Neural cell (in vitro differentiated cells): ENCODE measurements around the gene NRXN2. TPM values are rescaled to one million over a fixed set of nuclear protein-coding genes. Genes with fewer than 3 reads are reported as not detected.

Experiments
- H2AFZ ChIP-seq: fragments of 200-600, 300-800 bp; sonication (generic), shearing (Covaris generic); 2 replicates; pipeline ENCODE4 v1.6.0; 2014; ENCODE audit warnings: low read depth, mild to moderate bottlenecking, antibody characterized with exemption, low read length, moderate library complexity
- H3F3A ChIP-seq: fragments of 200-600 bp; shearing (Covaris generic); 2 replicates; pipeline ENCODE4 v1.6.1; 2016; ENCODE audit warnings: mild to moderate bottlenecking, moderate library complexity, mixed read lengths, antibody characterized with exemption, low read length; ENCODE audit not compliant: insufficient read depth, poor library complexity, severe bottlenecking
- H3K27ac ChIP-seq: fragments of 200-600, 300-800 bp; sonication (generic), shearing (Covaris generic); 2 replicates; pipeline ENCODE4 v1.5.1; 2014; ENCODE audit warnings: mild to moderate bottlenecking, low read length, moderate library complexity
- H3K27me3 ChIP-seq: fragments of 300-800, 200-600 bp; sonication (generic), shearing (Covaris generic); 2 replicates; pipeline ENCODE4 v1.6.0; 2014; ENCODE audit warnings: mild to moderate bottlenecking, low read depth, low read length, moderate library complexity; ENCODE audit not compliant: insufficient read depth
- H3K36me3 ChIP-seq: fragments of 300-800, 200-600 bp; sonication (generic), shearing (Covaris generic); 2 replicates; pipeline ENCODE4 v1.5.1; 2014; ENCODE audit warnings: mild to moderate bottlenecking, antibody characterized with exemption, low read length, moderate library complexity; ENCODE audit not compliant: insufficient read depth
- H3K4me2 ChIP-seq: fragments of 300-800, 200-600 bp; sonication (generic), shearing (Covaris generic); 2 replicates; pipeline ENCODE4 v1.6.0; 2014; ENCODE audit warnings: mild to moderate bottlenecking, low read length
- H3K4me3 ChIP-seq: fragments of 300-800, 200-600 bp; sonication (generic), shearing (Covaris generic); 2 replicates; pipeline ENCODE4 v1.5.1; 2014; ENCODE audit warnings: mild to moderate bottlenecking, low read length, moderate library complexity
- H3K79me2 ChIP-seq: fragments of 200-600 bp; shearing (Covaris generic); replicated peaks from 2 replicates; pipeline ENCODE4 v1.6.0; 2014; ENCODE audit warnings: mild to moderate bottlenecking, low read length, moderate library complexity; ENCODE audit not compliant: insufficient read depth
- H3K9ac ChIP-seq: fragments of 300-800, 200-600 bp; sonication (generic), shearing (Covaris generic); 2 replicates; pipeline ENCODE4 v1.6.1; 2016; ENCODE audit warnings: mild to moderate bottlenecking, low read length, mixed read lengths
- H3K9me2 ChIP-seq: fragments of 200-600 bp; shearing (Covaris generic); 2 replicates; pipeline ENCODE4 v1.6.1; 2016; ENCODE audit warnings: mild to moderate bottlenecking, low read length, mixed read lengths; ENCODE audit not compliant: insufficient read depth
- H3K9me3 ChIP-seq: fragments of 200-600, 300-800 bp; sonication (generic), shearing (Covaris generic); 2 replicates; pipeline ENCODE4 v1.6.1; 2016; ENCODE audit warnings: mild to moderate bottlenecking, mixed run types, low read length, moderate library complexity, mixed read lengths
- H4K20me1 ChIP-seq: fragments of 200-600 bp; shearing (Covaris generic); 2 replicates; pipeline ENCODE4 v1.6.1; 2016; ENCODE audit warnings: mild to moderate bottlenecking, mixed run types; ENCODE audit not compliant: insufficient read depth
- EP300 ChIP-seq: fragments of 450-650 bp; conservative IDR thresholded peaks from 2 replicates; pipeline ENCODE4 v1.6.1; 2014; ENCODE audit warnings: antibody characterized with exemption, mild to moderate bottlenecking, moderate library complexity; ENCODE audit not compliant: poor library complexity, severe bottlenecking
- EZH2 ChIP-seq: fragments of 200-600, 300-800 bp; shearing (Covaris generic), sonication (generic); IDR thresholded peaks from 2 replicates; pipeline ENCODE4 v1.6.1; 2014; ENCODE audit warnings: antibody characterized with exemption, low read length, borderline replicate concordance, mild to moderate bottlenecking; ENCODE audit not compliant: insufficient read depth, poor library complexity, severe bottlenecking
- MXI1 ChIP-seq: fragments of 450-650 bp; conservative IDR thresholded peaks from 2 replicates; pipeline ENCODE4 v1.6.1; 2014; ENCODE audit warnings: antibody characterized with exemption, mild to moderate bottlenecking; ENCODE audit not compliant: poor library complexity, severe bottlenecking
- POLR2AphosphoS5 ChIP-seq: IDR thresholded peaks from 2 replicates; pipeline ENCODE4 v1.6.1; 2012
- RAD21 ChIP-seq: fragments of 450-650 bp; conservative IDR thresholded peaks from 2 replicates; pipeline ENCODE4 v1.6.1; 2014; ENCODE audit warnings: antibody characterized with exemption, mild to moderate bottlenecking, moderate library complexity
- REST ChIP-seq: IDR thresholded peaks from 2 replicates; pipeline ENCODE4 v1.6.1; 2012; ENCODE audit warnings: borderline replicate concordance
- SMC3 ChIP-seq: fragments of 450-650 bp; conservative IDR thresholded peaks from 2 replicates; pipeline ENCODE4 v1.6.1; 2014; ENCODE audit warnings: antibody characterized with exemption, mild to moderate bottlenecking, moderate library complexity; ENCODE audit not compliant: poor library complexity
- TAF1 ChIP-seq: IDR thresholded peaks from 2 replicates; pipeline ENCODE4 v1.6.1; 2012; ENCODE audit warnings: low read depth
- polyA plus RNA-seq: library from polyadenylated mRNA; depleted of rRNA; stranded (reverse); fragments of >200 nt; gene quantifications from 2 replicates; pipeline ENCODE4 v1.2.3, GENCODE V29; 2014
- TF ChIP-seq, protein P1 (sequence below): fragments of 450-650 bp; IDR thresholded peaks from 2 replicates; pipeline ENCODE4 v1.5.1; 2014; ENCODE audit warnings: antibody characterized with exemption, mild to moderate bottlenecking, moderate library complexity; ENCODE audit not compliant: poor library complexity, severe bottlenecking

NRXN2 gene
- polyA plus RNA-seq, 1 donor from 2014 or later: 68.0 TPM

DNA sequence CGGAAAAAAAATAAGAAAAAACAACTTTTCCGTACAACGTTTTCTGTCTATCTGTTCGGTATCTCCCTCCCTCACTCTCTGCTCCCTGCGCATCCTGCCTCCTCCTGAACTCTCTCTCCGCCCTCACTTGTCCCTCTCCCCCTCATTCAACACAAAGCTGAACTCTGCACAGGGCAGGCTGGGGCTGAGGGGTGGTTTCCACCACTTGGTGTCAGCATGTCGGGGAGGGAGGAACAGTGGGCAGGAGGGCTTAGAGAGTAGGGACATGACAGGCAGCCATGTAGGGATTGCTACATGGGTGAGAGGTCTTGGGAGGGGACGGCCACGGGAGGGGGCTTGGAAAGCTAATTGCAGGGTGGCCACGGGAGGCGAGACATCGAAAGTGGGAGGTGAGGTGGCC lies 114.4 kb downstream of the NRXN2 start:
- H3K9me3 ChIP-seq: no peaks in the 10 kb centered on the region
- H4K20me1 ChIP-seq: no peaks in the 10 kb centered on the region
- H3K27ac ChIP-seq: no peak overlapping the region
- no peak overlapping the region for H2AFZ ChIP-seq
- no peaks in the 10 kb centered on the region for H3K27me3 ChIP-seq
- TF ChIP-seq EP300: no peak
- TF ChIP-seq POLR2AphosphoS5: no peak
- no peak for TF ChIP-seq SMC3
- no peak for TF ChIP-seq RAD21
- TF ChIP-seq, protein P1, sequence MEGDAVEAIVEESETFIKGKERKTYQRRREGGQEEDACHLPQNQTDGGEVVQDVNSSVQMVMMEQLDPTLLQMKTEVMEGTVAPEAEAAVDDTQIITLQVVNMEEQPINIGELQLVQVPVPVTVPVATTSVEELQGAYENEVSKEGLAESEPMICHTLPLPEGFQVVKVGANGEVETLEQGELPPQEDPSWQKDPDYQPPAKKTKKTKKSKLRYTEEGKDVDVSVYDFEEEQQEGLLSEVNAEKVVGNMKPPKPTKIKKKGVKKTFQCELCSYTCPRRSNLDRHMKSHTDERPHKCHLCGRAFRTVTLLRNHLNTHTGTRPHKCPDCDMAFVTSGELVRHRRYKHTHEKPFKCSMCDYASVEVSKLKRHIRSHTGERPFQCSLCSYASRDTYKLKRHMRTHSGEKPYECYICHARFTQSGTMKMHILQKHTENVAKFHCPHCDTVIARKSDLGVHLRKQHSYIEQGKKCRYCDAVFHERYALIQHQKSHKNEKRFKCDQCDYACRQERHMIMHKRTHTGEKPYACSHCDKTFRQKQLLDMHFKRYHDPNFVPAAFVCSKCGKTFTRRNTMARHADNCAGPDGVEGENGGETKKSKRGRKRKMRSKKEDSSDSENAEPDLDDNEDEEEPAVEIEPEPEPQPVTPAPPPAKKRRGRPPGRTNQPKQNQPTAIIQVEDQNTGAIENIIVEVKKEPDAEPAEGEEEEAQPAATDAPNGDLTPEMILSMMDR: no peak
- no peak for TF ChIP-seq EZH2
- TF ChIP-seq MXI1: no peak
- no peak for TF ChIP-seq TAF1
- no peak for TF ChIP-seq REST
- H3K36me3 ChIP-seq: no peaks in the 10 kb centered on the region
- H3K9me2 ChIP-seq: no peaks in the 10 kb centered on the region
- no peak overlapping the region for H3K4me3 ChIP-seq
- no peak overlapping the region for H3K4me2 ChIP-seq
- no peaks in the 10 kb centered on the region for H3K79me2 ChIP-seq
- no peaks in the 10 kb centered on the region for H3F3A ChIP-seq
- H3K9ac ChIP-seq: no peak overlapping the region

DNA sequence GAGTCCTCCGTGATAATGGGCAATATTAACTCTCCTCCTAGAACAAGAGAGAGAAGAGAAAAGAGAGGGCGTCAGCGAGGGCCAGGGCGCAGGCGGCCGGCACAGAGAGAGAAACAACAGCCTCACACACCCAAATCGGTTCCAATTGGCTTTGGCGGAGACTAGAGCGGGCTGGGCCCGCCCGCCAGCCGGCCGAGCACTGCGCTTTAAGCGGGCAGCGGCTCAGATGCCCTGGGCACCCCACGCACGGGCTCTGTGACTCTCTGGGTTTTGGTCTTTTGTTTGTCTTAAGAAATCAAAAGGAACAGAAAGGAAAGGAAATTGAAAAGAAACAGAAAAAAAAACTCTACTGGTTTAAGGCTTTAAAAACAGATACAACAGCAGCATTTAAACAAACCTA lies 115.0 kb downstream of the NRXN2 start:
- Histone ChIP-seq H4K20me1 (no peaks in the 10 kb centered on the region), H3K27me3 (no peaks in the 10 kb centered on the region), H3K9me2 (no peaks in the 10 kb centered on the region), H3K9ac (no peak overlapping the region), H3K4me3 (no peak overlapping the region), H3K9me3 (no peaks in the 10 kb centered on the region), H3K79me2 (no peaks in the 10 kb centered on the region), H2AFZ (no peak overlapping the region), H3K36me3 (no peaks in the 10 kb centered on the region), H3K4me2 (no peak overlapping the region), H3F3A (no peaks in the 10 kb centered on the region), H3K27ac (no peak overlapping the region)
- TF ChIP-seq POLR2AphosphoS5 (no peak), TAF1 (no peak), EZH2 (no peak), SMC3 (no peak), EP300 (no peak), MXI1 (no peak), REST (no peak), RAD21 (no peak)
- TF ChIP-seq, protein P1: no peak
